Right cardiac atrium (tissue), 5 donors: Measurements from ENCODE around the gene MYBPH. TPM values are rescaled to one million over a fixed set of nuclear protein-coding genes. Genes with fewer than 3 reads are reported as not detected.
A peak's percentile ranks its signal among the peaks of the same experiment; 100 is the strongest.

ENCODE experiments used
- ATAC-seq, 2 donors: fragments of 200-7000 bp; cut with Tn5 transposase; one replicate each; pipeline versions ENCODE4 v1.8.0 to v1.9.1; 2020; ENCODE audit warnings: moderate library complexity in 2 of 2, mild to moderate bottlenecking in 1 of 2
- DNase-seq, 3 donors: peaks; one replicate each; pipeline ENCODE4 v3.0.0-alpha.2; 2020
- H3K27ac ChIP-seq: one replicate; pipeline ENCODE4 v1.5.1; 2013; ENCODE audit warnings: mild to moderate bottlenecking, low read length, control low read depth, moderate library complexity
- H3K27me3 ChIP-seq: one replicate; pipeline ENCODE4 v1.6.1; 2013; ENCODE audit not compliant: control insufficient read depth, insufficient read depth
- H3K4me1 ChIP-seq: one replicate; pipeline ENCODE4 v1.6.1; 2013; ENCODE audit warnings: low read length; ENCODE audit not compliant: control insufficient read depth, insufficient read depth
- H3K4me3 ChIP-seq: one replicate; pipeline ENCODE4 v1.5.1; 2013; ENCODE audit warnings: low read length, control low read depth
- H3K9me3 ChIP-seq: one replicate; pipeline ENCODE4 v1.6.1; 2013; ENCODE audit warnings: low read length; ENCODE audit not compliant: control insufficient read depth
- WGBS: extraction: QIAGEN DNeasy Blood & Tissue Kit; methylation state at CpG from one replicate; pipeline ENCODE4 v1.1.7; 2013; 5-methylcytosine and 5-hydroxymethylcytosine counted together
- intact Hi-C, 4 donors: fragments of 100-400 bp; cut with DNase I; formaldehyde crosslinking; loops; one replicate each; pipeline versions ENCODE4 v1.11.0 to v1.14.0; 2022 to 2023
- polyA plus RNA-seq: library from polyadenylated mRNA; stranded (reverse); fragments of 200-250 nt; gene quantifications from one replicate; pipeline ENCODE4 v1.2.3, GENCODE V29; 2013
- total RNA-seq, 4 donors: library from RNA; stranded (reverse); fragmentation: NEBNext Ultra II Directional; extraction: Animal tissue kit (Norgen Biotek cat#: 25700); gene quantifications; one replicate each; pipeline ENCODE4 v1.2.1, GENCODE V29; 2021
- donor health status: healthy with polysubstance abuse.
- donor health status: DM: no; HTN: yes; CAD: no.
- donor health status: DM: no; HTN: no; CAD: no.
- donor health status: DM: no; HTN: yes; CAD: no; lungs with severe emphysema.
- donor health status: DM: yes; HTN: yes; CAD: no.

The MYBPH gene
- total and polyA plus RNA-seq, 5 donors: 0.07 TPM; not detected in 4

DNA sequence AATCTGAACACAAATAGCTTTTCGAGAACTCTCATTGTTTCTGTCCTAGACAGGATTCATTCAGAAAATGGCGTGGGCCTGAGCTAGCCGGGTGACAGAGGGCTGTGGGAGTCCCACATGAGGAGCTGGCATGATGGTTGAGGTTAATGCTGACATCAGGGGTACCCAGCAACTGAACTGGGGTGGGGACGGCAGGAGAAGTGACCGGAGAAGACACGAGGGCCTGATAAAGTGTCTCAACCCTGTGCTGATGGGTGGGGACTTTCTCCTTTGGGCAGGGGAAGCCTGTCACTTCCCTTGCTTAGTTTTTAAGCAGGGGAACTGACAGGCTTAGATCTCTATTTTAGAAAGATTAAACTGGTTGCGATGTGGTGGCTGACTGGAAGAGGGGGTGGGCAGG, 39.2 kb upstream of the MYBPH start:
- no peaks in the 10 kb centered on the region for H3K9me3 ChIP-seq
- no peaks in the 10 kb centered on the region for H3K27me3 ChIP-seq
- H3K27ac ChIP-seq: no peak overlapping the region
- no peaks in the 10 kb centered on the region for H3K4me1 ChIP-seq
- ATAC-seq: no peak
- no peak overlapping the region for H3K4me3 ChIP-seq
- intact Hi-C loops: loop anchor here in 2 of 4 donors (5.0 kb wide), 2 partner anchors 98 to 173 kb away; no protein-coding TSS in a partner anchor
- WGBS: 69% methylated on average over 7 of the region's 7 CpGs
- DNase-seq: no peak

DNA sequence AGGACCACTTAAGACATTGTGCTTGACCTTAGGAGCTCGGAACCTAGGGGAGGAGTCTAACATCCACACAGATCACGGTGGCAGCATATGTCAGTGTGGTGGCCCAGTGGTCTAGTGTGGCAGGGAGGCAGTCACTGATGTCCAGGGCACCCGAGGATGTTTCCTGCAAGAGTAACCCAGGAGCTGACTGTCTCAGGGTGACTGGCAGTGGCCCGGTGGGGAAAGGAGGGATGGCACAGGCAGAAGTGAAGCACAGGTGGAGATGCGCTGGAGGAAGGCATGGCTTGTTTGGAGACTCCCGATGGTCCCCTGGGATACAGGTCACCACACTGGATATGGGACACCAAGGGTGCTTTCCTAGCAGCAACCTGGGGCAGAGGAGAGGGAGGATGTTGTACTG, 37.5 kb upstream of the MYBPH start:
- WGBS: 83% methylated on average over 6 of the region's 6 CpGs
- no peak for DNase-seq
- H3K27ac ChIP-seq: no peak overlapping the region
- ATAC-seq: no peak
- no peaks in the 10 kb centered on the region for H3K4me1 ChIP-seq
- no peaks in the 10 kb centered on the region for H3K9me3 ChIP-seq
- intact Hi-C loops: no loop called here
- H3K27me3 ChIP-seq: no peaks in the 10 kb centered on the region
- H3K4me3 ChIP-seq: no peak overlapping the region

DNA sequence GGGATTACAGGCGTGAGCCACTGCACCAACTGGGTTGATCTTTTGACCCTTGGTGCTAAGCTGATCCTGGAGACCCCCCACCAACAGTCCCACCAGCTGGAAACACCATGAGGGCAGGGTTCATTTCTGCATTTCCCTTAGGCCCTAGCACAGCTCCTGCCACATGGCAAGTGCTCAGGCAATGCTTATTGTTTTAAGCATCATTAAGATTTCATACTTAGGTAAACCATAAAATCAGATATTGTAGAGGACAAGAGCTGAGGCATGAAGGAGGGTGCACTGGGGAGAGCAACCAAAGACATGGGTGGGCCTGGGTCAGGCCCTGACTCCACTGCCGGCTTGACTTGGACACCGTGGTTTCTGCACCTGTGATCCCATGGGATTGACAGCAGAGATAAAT, 36.2 kb upstream of the MYBPH start:
- Histone ChIP-seq H3K4me3 (no peak overlapping the region), H3K27me3 (no peaks in the 10 kb centered on the region), H3K4me1 (no peaks in the 10 kb centered on the region), H3K9me3 (no peaks in the 10 kb centered on the region), H3K27ac (no peak overlapping the region)
- whole genome bisulfite sequencing: 88% methylated on average over 3 of the region's 3 CpGs
- no peak for DNase-seq
- intact Hi-C loops: no loop called here
- ATAC-seq: no peak

DNA sequence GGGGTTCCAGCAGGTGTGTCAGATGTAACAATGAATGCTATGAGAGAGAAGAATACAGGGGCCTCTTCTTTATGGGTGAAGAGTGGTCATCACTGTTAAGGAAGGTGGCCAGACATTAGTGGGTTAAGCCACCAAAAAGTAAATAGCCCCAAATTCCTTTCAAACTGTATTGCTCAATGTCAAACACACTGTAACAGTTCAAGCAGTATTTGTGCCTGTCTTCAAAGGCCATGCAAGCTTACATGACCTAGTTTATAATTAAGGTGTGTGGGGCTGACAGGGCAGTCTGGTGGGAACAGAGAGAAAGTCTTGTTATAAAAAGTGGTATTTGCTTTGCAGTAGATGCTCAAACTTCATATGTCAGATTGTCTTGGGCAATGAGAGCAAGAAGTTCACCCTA, 35.4 kb upstream of the MYBPH start:
- H3K27me3 ChIP-seq: no peaks in the 10 kb centered on the region
- intact Hi-C loops: no loop called here
- H3K4me3 ChIP-seq: no peak overlapping the region
- no peak overlapping the region for H3K27ac ChIP-seq
- no peaks in the 10 kb centered on the region for H3K4me1 ChIP-seq
- ATAC-seq (no peak), DNase-seq (no peak)
- H3K9me3 ChIP-seq: no peaks in the 10 kb centered on the region

DNA sequence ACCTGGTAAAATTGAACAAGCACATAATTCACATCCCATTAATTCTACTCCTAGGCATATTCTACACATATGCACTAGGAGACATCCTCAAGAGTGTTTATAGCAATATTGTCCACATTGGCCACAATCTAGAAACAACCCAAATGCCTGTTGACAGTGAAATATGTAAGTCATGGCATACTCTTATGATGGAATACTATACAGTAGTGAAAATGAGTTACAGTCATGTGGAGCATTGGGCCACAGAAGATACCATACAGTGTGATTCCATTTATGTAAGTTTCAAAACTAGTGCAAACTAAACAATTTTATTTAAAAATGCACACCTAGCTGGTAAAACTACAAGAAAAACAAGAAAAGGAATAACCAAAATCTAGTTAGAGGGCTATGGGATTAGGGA, 34.7 kb upstream of the MYBPH start:
- intact Hi-C loops: no loop called here
- ATAC-seq (no peak), DNase-seq (no peak)

DNA sequence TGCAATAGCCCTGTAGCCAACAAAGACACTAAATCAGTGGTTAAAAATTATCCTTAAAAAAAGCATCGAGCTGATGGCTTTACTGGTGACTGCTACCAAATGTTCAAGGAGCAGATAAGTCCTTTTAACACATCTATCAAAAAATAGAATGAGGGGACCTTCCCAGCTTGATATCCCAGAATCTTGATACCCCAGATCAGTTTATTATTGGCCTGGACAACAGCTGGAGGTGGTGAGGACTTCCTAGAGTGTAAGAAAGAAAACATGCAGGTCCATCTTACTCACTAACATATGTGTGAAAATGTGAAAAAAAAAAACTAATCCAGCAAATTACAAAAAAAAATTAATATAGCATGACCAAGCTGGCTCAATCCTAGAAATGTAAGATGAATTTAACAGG, 32.6 kb upstream of the MYBPH start:
- no peak for ATAC-seq
- intact Hi-C loops: loop anchor here in 1 of 4 donors (2.0 kb wide), 1 partner anchor 85 kb away; no protein-coding TSS in a partner anchor
- H3K4me3 ChIP-seq: no peak overlapping the region
- H3K27me3 ChIP-seq: no peaks in the 10 kb centered on the region
- no peaks in the 10 kb centered on the region for H3K9me3 ChIP-seq
- DNase-seq: no peak
- H3K27ac ChIP-seq: no peak overlapping the region
- H3K4me1 ChIP-seq: no peaks in the 10 kb centered on the region
- 46% methylated on average over 1 of the region's 1 CpG for WGBS

More for the DNA sequence above, 34.7 kb upstream of the MYBPH start:
- Histone ChIP-seq H3K4me1 (no peaks in the 10 kb centered on the region), H3K27me3 (no peaks in the 10 kb centered on the region), H3K9me3 (no peaks in the 10 kb centered on the region), H3K4me3 (no peak overlapping the region), H3K27ac (no peak overlapping the region)

DNA sequence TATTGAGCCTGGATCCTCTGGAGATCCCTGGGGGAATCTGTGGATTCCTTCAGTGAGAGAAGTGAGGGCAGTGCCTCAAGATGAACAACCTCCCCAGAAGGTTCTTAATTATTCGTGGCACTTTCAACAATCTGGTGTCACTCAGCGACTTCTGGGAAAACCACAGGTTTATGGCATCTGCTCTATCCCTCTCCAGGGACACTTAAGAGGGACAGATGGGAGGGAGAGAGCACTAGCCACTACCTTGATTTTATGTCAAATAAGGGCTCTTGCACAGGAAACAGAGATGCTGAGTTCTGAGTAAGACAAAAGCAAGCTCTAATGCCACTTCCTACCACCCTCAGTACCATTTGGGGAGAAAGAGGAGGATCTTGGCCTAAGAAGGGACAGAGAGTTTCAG, 32.1 kb upstream of the MYBPH start:
- Histone ChIP-seq H3K9me3 (no peaks in the 10 kb centered on the region), H3K27me3 (no peaks in the 10 kb centered on the region), H3K4me3 (no peak overlapping the region), H3K27ac (no peak overlapping the region), H3K4me1 (no peaks in the 10 kb centered on the region)
- DNase-seq: no peak
- 91% methylated on average over 2 of the region's 2 CpGs for WGBS
- intact Hi-C loops: loop anchor here in 1 of 4 donors (2.0 kb wide), 1 partner anchor 85 kb away; no protein-coding TSS in a partner anchor
- ATAC-seq: no peak

DNA sequence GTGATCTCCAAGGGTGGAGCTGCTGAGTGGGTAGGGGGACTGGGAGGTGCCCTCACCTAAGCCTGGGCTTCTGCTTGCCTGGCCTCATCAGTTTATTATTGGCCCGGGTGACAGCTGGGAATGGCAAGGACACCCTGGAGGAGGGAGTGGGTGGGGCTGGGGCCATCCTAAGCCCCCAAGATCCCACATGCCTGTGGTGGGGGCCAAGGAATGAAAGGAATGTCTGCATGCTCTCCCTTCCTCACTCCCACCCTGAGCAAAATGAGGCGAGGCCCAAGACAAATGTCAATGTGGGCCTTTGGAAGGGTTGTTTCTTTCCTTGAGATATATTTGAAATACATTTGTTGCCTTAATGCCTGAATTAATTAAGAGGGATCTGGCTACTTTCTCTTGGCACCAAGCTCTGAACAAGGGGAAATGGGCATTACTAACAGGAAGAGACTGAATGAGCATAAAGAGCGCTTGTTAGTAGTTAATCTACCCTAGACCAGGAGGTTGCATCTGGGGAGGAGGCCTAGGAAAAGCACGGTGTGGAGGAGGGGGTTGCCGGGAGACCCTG, 30.6 kb upstream of the MYBPH start:
- DNase-seq (no peak), ATAC-seq (no peak)
- Histone ChIP-seq H3K4me3 (no peak overlapping the region), H3K9me3 (no peaks in the 10 kb centered on the region), H3K27me3 (no peaks in the 10 kb centered on the region), H3K4me1 (peaks cover under 1% of the 10 kb centered on the region), H3K27ac (no peak overlapping the region)
- WGBS: 79% methylated on average over 5 of the region's 5 CpGs
- intact Hi-C loops: no loop called here

DNA sequence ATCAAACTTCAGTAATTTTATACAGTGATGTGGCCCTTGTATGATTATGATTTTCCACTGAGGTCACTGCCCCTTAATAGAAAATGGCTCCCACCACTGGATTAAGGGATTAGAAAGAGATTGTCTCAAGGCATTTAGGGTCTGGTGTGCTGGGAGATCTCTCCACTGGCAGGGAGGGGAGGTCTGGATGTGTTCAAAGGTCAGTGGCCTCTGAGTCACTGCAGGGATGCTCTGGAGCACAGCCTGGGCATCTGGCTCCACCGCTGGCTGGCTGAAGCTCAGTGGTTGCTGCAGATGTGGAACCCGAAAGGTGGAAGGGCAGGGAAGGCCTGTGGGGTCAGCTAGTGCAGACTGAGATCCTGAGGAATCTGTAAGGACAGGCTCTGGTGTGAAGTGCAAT, 29.1 kb upstream of the MYBPH start:
- ATAC-seq: no peak
- no peak overlapping the region for H3K4me3 ChIP-seq
- H3K9me3 ChIP-seq: no peaks in the 10 kb centered on the region
- peaks cover 5% of the 10 kb centered on the region for H3K4me1 ChIP-seq
- no peak for DNase-seq
- WGBS: 87% methylated on average over 2 of the region's 2 CpGs
- H3K27ac ChIP-seq: no peak overlapping the region
- intact Hi-C loops: no loop called here
- H3K27me3 ChIP-seq: no peaks in the 10 kb centered on the region

DNA sequence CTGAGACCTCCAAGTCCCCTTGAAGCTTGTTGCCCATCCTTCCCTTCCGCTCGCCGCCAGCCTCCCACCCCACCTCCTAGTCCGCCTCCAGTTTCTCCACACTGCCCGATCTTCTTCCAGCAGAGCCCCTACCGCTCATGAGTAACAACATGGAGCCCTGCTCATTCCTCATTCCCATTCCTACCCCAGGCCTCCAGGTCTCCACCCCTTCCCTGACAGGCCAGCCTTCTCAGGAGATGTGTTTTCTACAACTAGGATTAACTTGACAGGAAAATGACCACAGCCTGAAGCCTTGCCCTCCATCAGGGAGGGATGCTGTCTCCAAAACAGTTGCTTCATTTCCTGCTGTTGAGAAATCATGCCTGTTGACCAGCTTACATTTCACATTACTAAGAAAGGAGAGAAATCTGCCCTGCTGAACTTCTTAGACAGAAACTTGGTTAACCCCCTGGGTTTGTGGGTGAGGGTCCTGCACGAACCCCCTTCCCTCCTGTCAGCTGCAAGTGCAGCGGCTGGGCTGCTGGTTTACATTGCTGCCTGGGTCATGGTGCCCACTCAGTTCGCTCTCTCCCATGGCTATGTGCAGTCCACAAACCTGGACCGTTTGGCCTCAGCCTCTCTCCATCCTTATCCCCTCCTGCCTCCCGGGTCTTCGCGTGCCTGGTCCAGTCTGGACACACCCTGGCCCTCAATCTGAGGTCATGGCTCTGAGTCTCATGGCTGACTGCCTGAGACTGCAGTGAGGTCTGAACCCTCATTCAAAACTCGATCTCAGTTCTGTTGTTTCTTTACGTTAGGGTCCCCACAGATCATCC, 27.0 kb upstream of the MYBPH start:
- DNase-seq (peak; percentile 74 to 80 (median 77)), ATAC-seq (peak; percentile 78 to 84)
- H3K27me3 ChIP-seq: no peaks in the 10 kb centered on the region
- H3K4me1 ChIP-seq: peaks cover 11% of the 10 kb centered on the region
- 68% methylated on average over 15 of the region's 15 CpGs for WGBS
- peak overlapping the region; percentile 62 for H3K27ac ChIP-seq
- no peaks in the 10 kb centered on the region for H3K9me3 ChIP-seq
- intact Hi-C loops: no loop called here
- H3K4me3 ChIP-seq: no peak overlapping the region

DNA sequence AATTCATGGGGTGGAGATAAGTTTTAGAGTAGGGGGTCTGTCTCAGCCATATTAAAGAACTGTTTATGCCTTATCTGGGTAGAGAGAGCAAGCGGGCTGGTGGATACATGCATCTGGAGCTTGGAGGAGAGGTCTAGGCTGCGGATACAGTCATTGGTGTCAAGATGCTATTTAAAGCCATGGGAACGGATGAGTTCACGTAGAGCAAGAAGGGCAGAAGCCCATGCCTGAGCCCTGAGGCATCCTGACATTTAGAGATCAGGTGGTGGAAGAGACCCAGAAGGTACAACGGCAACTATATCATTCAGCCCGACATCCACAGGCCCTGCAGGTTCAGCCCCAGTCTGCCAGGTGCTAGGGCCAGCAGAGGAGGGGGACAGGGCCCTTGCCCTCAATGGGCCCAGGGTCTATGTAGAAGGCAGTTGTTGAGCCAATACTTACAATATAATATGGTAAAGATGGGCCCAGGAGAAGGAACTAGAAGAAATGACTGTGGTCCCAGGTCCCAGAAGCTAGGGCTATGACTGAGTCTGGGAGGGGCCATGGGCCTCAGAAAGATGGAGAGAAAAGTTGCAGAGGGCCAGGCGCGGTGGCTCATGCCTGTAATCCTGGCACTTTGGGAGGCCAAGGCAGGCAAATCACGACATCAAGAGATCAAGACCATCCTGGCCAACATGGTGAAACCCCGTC, 26.0 kb upstream of the MYBPH start:
- whole genome bisulfite sequencing: 83% methylated on average over 10 of the region's 10 CpGs
- ATAC-seq (no peak), DNase-seq (no peak)
- Histone ChIP-seq H3K27ac (peak overlapping the region; percentile 44), H3K4me1 (peaks cover 11% of the 10 kb centered on the region), H3K9me3 (no peaks in the 10 kb centered on the region), H3K4me3 (no peak overlapping the region), H3K27me3 (no peaks in the 10 kb centered on the region)
- intact Hi-C loops: no loop called here
